HL-60 (cell line): ENCODE results near the gene PADI6.

Source experiments
- DNase-seq, 2 experiments: peaks; one replicate each; pipeline ENCODE4 v3.0.0-alpha.2; 2010 to 2020; ENCODE audit warnings: low read depth in 1 of 2, low spot score in 1 of 2
- H3K27ac ChIP-seq: fragments of 250-450 bp; sonication (Bioruptor Pico); replicated peaks from 2 replicates; pipeline ENCODE4 v1.5.1; 2020; ENCODE audit warnings: mild to moderate bottlenecking, moderate library complexity
- H3K27me3 ChIP-seq: fragments of 250-450 bp; sonication (Bioruptor Pico); 2 replicates; pipeline ENCODE4 v1.5.1; 2021; ENCODE audit warnings: mild to moderate bottlenecking, moderate library complexity; ENCODE audit not compliant: insufficient read depth, poor library complexity, severe bottlenecking
- H3K4me3 ChIP-seq: replicated peaks from 2 replicates; pipeline ENCODE4 v1.5.1; 2011; ENCODE audit warnings: mild to moderate bottlenecking, control low read depth, low read length; ENCODE audit not compliant: insufficient read depth
- CTCF ChIP-seq: IDR thresholded peaks from one replicate; pipeline ENCODE4 v1.5.1; 2011; ENCODE audit warnings: low read length, control low read depth, inconsistent platforms; ENCODE audit not compliant: insufficient read depth
- GABPA ChIP-seq: IDR thresholded peaks from 2 replicates; pipeline ENCODE4 v1.6.1; 2012; ENCODE audit warnings: low read depth
- POLR2AphosphoS5 ChIP-seq: IDR thresholded peaks from 2 replicates; pipeline ENCODE4 v1.6.1; 2012; ENCODE audit warnings: low read depth
- REST ChIP-seq: IDR thresholded peaks from 2 replicates; pipeline ENCODE4 v1.6.1; 2012; ENCODE audit warnings: low read depth; ENCODE audit not compliant: insufficient replicate concordance
- SPI1 ChIP-seq: IDR thresholded peaks from 2 replicates; pipeline ENCODE4 v1.6.1; 2012; ENCODE audit warnings: low read depth, mild to moderate bottlenecking, borderline replicate concordance

Gene PADI6

GRCh38 chr1:17412093-17412870, 40.3 kb downstream of the PADI6 start:
- DNase-seq, result no peak
- TF ChIP-seq GABPA (no peak), SPI1 (no peak), CTCF (no peak), REST (no peak), POLR2AphosphoS5 (no peak; the same call in 1 of the 2 replicates)
- no peak overlapping the region for H3K4me3 ChIP-seq
- no peaks in the 10 kb centered on the region for H3K27me3 ChIP-seq
- no peak overlapping the region for H3K27ac ChIP-seq

- Histone ChIP-seq H3K27me3 (no peaks in the 10 kb centered on the region), H3K4me3 (no peak overlapping the region), H3K27ac (no peak overlapping the region)
- DNase-seq, result no peak
- TF ChIP-seq POLR2AphosphoS5 (no peak), REST (no peak), SPI1 (no peak), GABPA (no peak), CTCF (no peak)
Observed at GRCh38 chr1:17414022-17414421, 42.0 kb downstream of the PADI6 start.

GRCh38 chr1:17416389-17416788, 44.4 kb downstream of the PADI6 start:
- DNase-seq, result no peak
- no peak for TF ChIP-seq CTCF
- 0 out of 2 replicates have a peak, but pooled peaks have one; percentile 15 for TF ChIP-seq POLR2AphosphoS5
- no peak overlapping the region for H3K27ac ChIP-seq
- no peaks in the 10 kb centered on the region for H3K27me3 ChIP-seq
- H3K4me3 ChIP-seq, result no peak overlapping the region
